Endothelial cell of umbilical vein (primary cell): ENCODE measurements around the gene HHLA2. TPM values are rescaled to one million over a fixed set of nuclear protein-coding genes. Genes with fewer than 3 reads are reported as not detected.

Experiments
- BruUV-seq: library from RNA; stranded (reverse); fragments of 400-500 nt; replicated peaks from 2 replicates; lab custom pipeline; 2021; lab: Mats Ljungman, UMichigan
- CTCF ChIA-PET: fragments of 300-600, 350-600 bp; sonication (Branson Sonifier 250); formaldehyde crosslinking; loops from one replicate; lab custom pipeline; 2021; ENCODE audit warnings: antibody characterized with exemption, inconsistent platforms; lab: Charles Lee
- POLR2A ChIA-PET: fragments of 300-600, 350-600 bp; sonication (Branson Sonifier 250); formaldehyde crosslinking; loops from one replicate; lab custom pipeline; 2021; ENCODE audit warnings: antibody characterized with exemption, inconsistent platforms; lab: Charles Lee
- DNase-seq: peaks from one replicate; pipeline ENCODE4 v3.0.0-alpha.2; 2011; ENCODE audit warnings: low read depth, low spot score
- FAIRE-seq: peaks from 2 replicates; lab custom pipeline; 2011; peaks lifted over from hg19 to GRCh38; lab: Jason Lieb, UNC
- H2AFZ ChIP-seq: 2 replicates; pipeline ENCODE4 v1.6.0; 2012; ENCODE audit warnings: low read depth, low read length, control low read depth, inconsistent platforms
- H3K27ac ChIP-seq: 2 replicates; pipeline ENCODE4 v1.5.1; 2011; ENCODE audit warnings: low read depth, mild to moderate bottlenecking, control low read depth, low read length, moderate library complexity; ENCODE audit not compliant: insufficient read depth
- H3K27me3 ChIP-seq, 2 experiments: 2 replicates each; pipeline versions ENCODE4 v1.6.0 to v1.6.1; 2011; ENCODE audit warnings: low read length in 2 of 2, mixed read lengths in 1 of 2; ENCODE audit not compliant: control insufficient read depth in 2 of 2, insufficient read depth in 2 of 2
- H3K36me3 ChIP-seq, 2 experiments: 2 replicates in 1 of 2; 3 replicates in 1 of 2; pipeline ENCODE4 v1.5.1; 2011; ENCODE audit warnings: low read length in 2 of 2, mild to moderate bottlenecking in 1 of 2, moderate library complexity in 1 of 2; ENCODE audit not compliant: control insufficient read depth in 2 of 2, insufficient read depth in 2 of 2; ENCODE audit errors: extremely low read depth in 1 of 2
- H3K4me1 ChIP-seq: 3 replicates; pipeline ENCODE4 v1.5.1; 2011; ENCODE audit warnings: mild to moderate bottlenecking, low read length; ENCODE audit not compliant: control insufficient read depth, insufficient read depth; ENCODE audit errors: extremely low read depth
- H3K4me2 ChIP-seq: 2 replicates; pipeline ENCODE4 v1.6.1; 2011; ENCODE audit warnings: low read length, control low read depth, mixed read lengths; ENCODE audit not compliant: insufficient read depth
- H3K4me3 ChIP-seq, 3 experiments: fragments of 200-600 bp in 1 of 3; sonication (generic), shearing (Covaris generic) in 1 of 3; replicated peaks in 1 of 3; 2 replicates each; pipeline ENCODE4 v1.5.1; 2011 to 2016; ENCODE audit warnings: control low read depth in 3 of 3, low read length in 3 of 3, mild to moderate bottlenecking in 2 of 3, inconsistent platforms in 1 of 3, low read depth in 1 of 3, moderate library complexity in 1 of 3; ENCODE audit not compliant: insufficient read depth in 1 of 3
- H3K79me2 ChIP-seq: 2 replicates; pipeline ENCODE4 v1.6.0; 2012; ENCODE audit warnings: low read length, inconsistent platforms; ENCODE audit not compliant: control insufficient read depth, insufficient read depth
- H3K9ac ChIP-seq: replicated peaks from 2 replicates; pipeline ENCODE3; 2011; ENCODE audit warnings: low read length, control low read depth; ENCODE audit not compliant: insufficient read depth; ENCODE audit errors: extremely low read depth
- H3K9me1 ChIP-seq: replicated peaks from 3 replicates; pipeline ENCODE4 v1.6.0; 2011; ENCODE audit warnings: mild to moderate bottlenecking, low read length; ENCODE audit not compliant: control insufficient read depth, insufficient read depth; ENCODE audit errors: extremely low read depth
- H3K9me3 ChIP-seq: replicated peaks from 2 replicates; pipeline ENCODE4 v1.5.1; 2012; ENCODE audit warnings: low read length, inconsistent platforms; ENCODE audit not compliant: control insufficient read depth, insufficient read depth
- H4K20me1 ChIP-seq: replicated peaks from 2 replicates; pipeline ENCODE3; 2011; ENCODE audit warnings: mild to moderate bottlenecking, low read length; ENCODE audit not compliant: control insufficient read depth, insufficient read depth; ENCODE audit errors: extremely low read depth
- FOS ChIP-seq: IDR thresholded peaks from 2 replicates; pipeline ENCODE4 v1.6.1; 2011; ENCODE audit warnings: mild to moderate bottlenecking, low read length, moderate library complexity, borderline replicate concordance; ENCODE audit not compliant: insufficient read depth
- JUN ChIP-seq: IDR thresholded peaks from 2 replicates; pipeline ENCODE4 v1.6.1; 2011; ENCODE audit warnings: borderline replicate concordance, low read depth; ENCODE audit not compliant: insufficient read length, insufficient read depth
- MYC ChIP-seq: IDR thresholded peaks from one replicate; pipeline ENCODE4 v1.6.1; 2011; ENCODE audit warnings: mild to moderate bottlenecking, low read depth, low read length
- POLR2A ChIP-seq: IDR thresholded peaks from 2 replicates; pipeline ENCODE4 v1.6.1; 2012; ENCODE audit warnings: low read depth, mild to moderate bottlenecking, control low read depth, low read length
- POLR2AphosphoS5 ChIP-seq: IDR thresholded peaks from 2 replicates; pipeline ENCODE4 v1.6.1; 2012; ENCODE audit warnings: low read depth, mild to moderate bottlenecking, control low read depth, low read length, moderate library complexity; ENCODE audit not compliant: insufficient read depth
- dilution Hi-C: fragments of 300-500 bp; cut with MboI; formaldehyde crosslinking; loops from one replicate; pipeline ENCODE4 v1.15.0; 2019; ENCODE audit warnings: low sequenced_read_pairs; ENCODE audit not compliant: extremely low pct_ligation_motif_present
- intact Hi-C: fragments of 100-400 bp; cut with micrococcal nuclease; formaldehyde crosslinking; loops from one replicate; pipeline ENCODE4 v1.10.0; 2022
- polyA plus RNA-seq, 4 experiments: library from polyadenylated mRNA; depleted of rRNA in 3 of 4; stranded (reverse) in 3 of 4; unstranded in 1 of 4; fragments of >200 nt; gene quantifications; 2 replicates each; pipeline versions ENCODE4 v1.2.1 to v1.2.3, GENCODE V29; 2011 to 2012; ENCODE audit warnings: missing spikeins in 1 of 4
- total RNA-seq: library from RNA; stranded (reverse); gene quantifications from 2 replicates; pipeline ENCODE4 v1.2.3, GENCODE V29; 2021
- TF ChIP-seq, protein P1 (sequence below), 2 donors: IDR thresholded peaks; 1 replicate in 1 of 2; 2 replicates in 1 of 2; pipeline ENCODE4 v1.5.1; 2011; ENCODE audit warnings: low read length in 2 of 2, mild to moderate bottlenecking in 2 of 2, moderate library complexity in 2 of 2, control low read depth in 1 of 2, inconsistent platforms in 1 of 2, low read depth in 1 of 2; ENCODE audit not compliant: insufficient read depth in 1 of 2; ENCODE audit errors: extremely low read depth in 1 of 2

Gene HHLA2
- total and polyA plus RNA-seq, 2 donors (not counting 3 experiments of a cell fraction or from before 2014, with no cell fraction given) = not detected

DNA sequence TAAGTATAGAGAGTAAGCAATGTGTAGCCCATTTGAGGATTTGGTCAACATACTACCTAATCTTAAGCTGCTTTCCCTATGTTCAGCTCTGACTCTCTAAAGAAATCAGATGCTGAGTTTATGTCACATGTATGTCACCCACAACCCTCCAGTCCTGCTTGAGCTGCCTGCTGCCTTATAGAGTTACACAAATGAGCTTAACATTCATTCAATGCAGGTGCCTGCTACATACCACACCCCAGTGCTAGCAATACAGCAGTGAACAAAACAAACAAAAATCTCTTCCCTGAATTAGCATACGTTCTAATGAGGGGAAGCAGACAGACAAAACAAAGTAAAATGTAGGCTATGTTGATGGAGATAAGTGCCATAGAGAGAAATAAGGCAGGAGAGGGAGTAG is 93.0 kb downstream of the HHLA2 start:
- BruUV-seq = no TSS peak
- TF ChIP-seq MYC (no peak), JUN (no peak), POLR2AphosphoS5 (no peak), POLR2A (no peak), FOS (no peak)
- TF ChIP-seq, protein P1, sequence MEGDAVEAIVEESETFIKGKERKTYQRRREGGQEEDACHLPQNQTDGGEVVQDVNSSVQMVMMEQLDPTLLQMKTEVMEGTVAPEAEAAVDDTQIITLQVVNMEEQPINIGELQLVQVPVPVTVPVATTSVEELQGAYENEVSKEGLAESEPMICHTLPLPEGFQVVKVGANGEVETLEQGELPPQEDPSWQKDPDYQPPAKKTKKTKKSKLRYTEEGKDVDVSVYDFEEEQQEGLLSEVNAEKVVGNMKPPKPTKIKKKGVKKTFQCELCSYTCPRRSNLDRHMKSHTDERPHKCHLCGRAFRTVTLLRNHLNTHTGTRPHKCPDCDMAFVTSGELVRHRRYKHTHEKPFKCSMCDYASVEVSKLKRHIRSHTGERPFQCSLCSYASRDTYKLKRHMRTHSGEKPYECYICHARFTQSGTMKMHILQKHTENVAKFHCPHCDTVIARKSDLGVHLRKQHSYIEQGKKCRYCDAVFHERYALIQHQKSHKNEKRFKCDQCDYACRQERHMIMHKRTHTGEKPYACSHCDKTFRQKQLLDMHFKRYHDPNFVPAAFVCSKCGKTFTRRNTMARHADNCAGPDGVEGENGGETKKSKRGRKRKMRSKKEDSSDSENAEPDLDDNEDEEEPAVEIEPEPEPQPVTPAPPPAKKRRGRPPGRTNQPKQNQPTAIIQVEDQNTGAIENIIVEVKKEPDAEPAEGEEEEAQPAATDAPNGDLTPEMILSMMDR (IDR thresholded peaks at IDR 0.05; ENCODE audit: extremely low read depth in 1 of 2, insufficient read depth in 1 of 2, low read depth in 1 of 2, low read length in 2 of 2) = no peak
- no peak overlapping the region for H3K9ac ChIP-seq
- no peaks in the 10 kb centered on the region for H3K9me1 ChIP-seq
- no peaks in the 10 kb centered on the region for H3K79me2 ChIP-seq
- no peaks in the 10 kb centered on the region for H3K36me3 ChIP-seq
- H3K9me3 ChIP-seq = no peaks in the 10 kb centered on the region
- intact Hi-C loops = no loop called here
- H3K4me1 ChIP-seq = no peaks in the 10 kb centered on the region
- no peak overlapping the region for H3K27ac ChIP-seq
- FAIRE-seq (no peak), DNase-seq (no peak)
- ChIA-PET CTCF (interaction anchor here (1.2 kb wide), 1 partner anchor 9 kb away, joined by 3 read pairs; no protein-coding TSS in a partner anchor), POLR2A (no interaction called here)
- peaks cover 2 to 10% of the 10 kb centered on the region in 2 experiments for H3K27me3 ChIP-seq
- dilution Hi-C loops = no loop called here
- H4K20me1 ChIP-seq = no peaks in the 10 kb centered on the region
- no peak overlapping the region for H3K4me2 ChIP-seq
- H3K4me3 ChIP-seq = no peak overlapping the region
- H2AFZ ChIP-seq = no peak overlapping the region
